SK-N-SH (cell line): ENCODE measurements around the gene FRMD3. TPM values are rescaled to one million over a fixed set of nuclear protein-coding genes. Genes with fewer than 3 reads are reported as not detected.

Experiments
- CTCF ChIA-PET: fragments of 300-600, 350-600 bp; formaldehyde crosslinking; extraction: SDS; loops from one replicate; lab custom pipeline; 2021; lab: Yijun Ruan, JAX
- POLR2A ChIA-PET: fragments of 350-600 bp; sonication (Branson Sonifier 250); formaldehyde crosslinking; extraction: SDS; loops from one replicate; lab custom pipeline; 2020; ENCODE audit warnings: antibody characterized with exemption, inconsistent platforms; lab: Yijun Ruan, JAX
- DNase-seq: peaks from one replicate; pipeline ENCODE4 v3.0.0; 2012
- H2AFZ ChIP-seq: fragments of 200-600 bp; sonication (generic); 2 replicates; pipeline ENCODE4 v1.8.1; 2016; ENCODE audit warnings: antibody characterized with exemption, mild to moderate bottlenecking, low read depth
- H3F3A ChIP-seq: fragments of 200-600 bp; sonication (generic); replicated peaks from 2 replicates; pipeline ENCODE3; 2016; ENCODE audit warnings: antibody characterized with exemption, mild to moderate bottlenecking; ENCODE audit not compliant: insufficient read depth
- H3K27ac ChIP-seq, 2 experiments: fragments of 200-500 bp in 1 of 2; fragments of 200-600 bp in 1 of 2; sonication (Bioruptor generic) in 1 of 2; sonication (generic), shearing (Covaris generic) in 1 of 2; 2 replicates each; pipeline versions ENCODE4 v1.5.1 to v1.6.1; 2014 to 2016; ENCODE audit warnings: low read depth in 2 of 2, inconsistent platforms in 1 of 2, low read length in 1 of 2, mild to moderate bottlenecking in 1 of 2, mixed read lengths in 1 of 2
- H3K27me3 ChIP-seq: fragments of 200-600 bp; sonication (generic), shearing (Covaris generic); 2 replicates; pipeline ENCODE4 v1.6.1; 2016; ENCODE audit warnings: mixed run types; ENCODE audit not compliant: insufficient read depth
- H3K36me3 ChIP-seq, 2 experiments: fragments of 200-500 bp in 1 of 2; fragments of 200-600 bp in 1 of 2; sonication (Bioruptor generic) in 1 of 2; sonication (generic) in 1 of 2; replicated peaks in 1 of 2; 2 replicates each; pipeline versions ENCODE3 to v1.5.1; 2014 to 2016; ENCODE audit warnings: low read length in 1 of 2, mild to moderate bottlenecking in 1 of 2; ENCODE audit not compliant: insufficient read depth in 2 of 2, control insufficient read depth in 1 of 2
- H3K4me1 ChIP-seq, 2 experiments: fragments of 200-500 bp in 1 of 2; fragments of 200-600 bp in 1 of 2; sonication (Bioruptor generic) in 1 of 2; sonication (generic), shearing (Covaris generic) in 1 of 2; 2 replicates each; pipeline versions ENCODE4 v1.5.1 to v1.6.1; 2014 to 2016; ENCODE audit warnings: low read depth in 1 of 2, low read length in 1 of 2, mixed run types in 1 of 2; ENCODE audit not compliant: insufficient read depth in 2 of 2, control insufficient read depth in 1 of 2
- H3K4me2 ChIP-seq: fragments of 200-600 bp; sonication (generic), shearing (Covaris generic); 2 replicates; pipeline ENCODE4 v1.6.1; 2017; ENCODE audit warnings: mixed run types
- H3K4me3 ChIP-seq, 2 experiments: fragments of 200-500 bp in 1 of 2; fragments of 200-600 bp in 1 of 2; sonication (Bioruptor generic) in 1 of 2; sonication (generic), shearing (Covaris generic) in 1 of 2; 2 replicates each; pipeline versions ENCODE4 v1.5.1 to v1.8.1; 2014 to 2016; ENCODE audit warnings: low read depth in 2 of 2, inconsistent platforms in 1 of 2, low read length in 1 of 2, mild to moderate bottlenecking in 1 of 2, mixed read lengths in 1 of 2, moderate library complexity in 1 of 2
- H3K79me2 ChIP-seq: fragments of 200-600 bp; sonication (generic); 2 replicates; pipeline ENCODE4 v1.8.1; 2017; ENCODE audit warnings: mild to moderate bottlenecking; ENCODE audit not compliant: insufficient read depth
- H3K9ac ChIP-seq: fragments of 200-600 bp; sonication (generic); 2 replicates; pipeline ENCODE4 v1.6.1; 2017; ENCODE audit warnings: mixed run types
- H3K9me2 ChIP-seq: fragments of 200-600 bp; sonication (generic); 2 replicates; pipeline ENCODE4 v1.6.1; 2017; ENCODE audit warnings: mixed run types
- H3K9me3 ChIP-seq: fragments of 200-600 bp; sonication (generic); 2 replicates; pipeline ENCODE4 v1.6.1; 2017; ENCODE audit warnings: mixed run types, mild to moderate bottlenecking, moderate library complexity
- H4K20me1 ChIP-seq: fragments of 200-600 bp; sonication (generic); 2 replicates; pipeline ENCODE4 v1.6.1; 2017; ENCODE audit warnings: mild to moderate bottlenecking, mixed run types; ENCODE audit not compliant: insufficient read depth
- CTCF ChIP-seq: fragments of 200-600 bp; sonication (generic); IDR thresholded peaks from 2 replicates; pipeline ENCODE4 v1.6.1; 2017; ENCODE audit warnings: antibody characterized with exemption, mild to moderate bottlenecking, moderate library complexity
- FOSL2 ChIP-seq: IDR thresholded peaks from 2 replicates; pipeline ENCODE4 v1.4.0; 2012; ENCODE audit warnings: low read depth, mild to moderate bottlenecking, moderate library complexity, borderline replicate concordance
- FOXM1 ChIP-seq: IDR thresholded peaks from 2 replicates; pipeline ENCODE4 v1.4.0; 2012; ENCODE audit warnings: low read depth, mild to moderate bottlenecking
- MXI1 ChIP-seq: IDR thresholded peaks from 2 replicates; pipeline ENCODE4 v1.6.1; 2012; ENCODE audit warnings: mild to moderate bottlenecking, low read depth, low read length, improper control_type of control experiment
- NFIC ChIP-seq: IDR thresholded peaks from 2 replicates; pipeline ENCODE4 v1.4.0; 2012; ENCODE audit warnings: borderline replicate concordance
- PBX3 ChIP-seq: IDR thresholded peaks from 2 replicates; pipeline ENCODE4; 2012
- RAD21 ChIP-seq: IDR thresholded peaks from 2 replicates; pipeline ENCODE4 v1.6.1; 2012; ENCODE audit warnings: mild to moderate bottlenecking, low read length
- RCOR1 ChIP-seq: fragments of 150-350 bp; IDR thresholded peaks from 2 replicates; pipeline ENCODE4 v1.6.1; 2017; ENCODE audit warnings: antibody characterized with exemption, low read length
- REST ChIP-seq: IDR thresholded peaks from 2 replicates; pipeline ENCODE4 v1.6.1; 2012; ENCODE audit warnings: mild to moderate bottlenecking, low read depth, low read length, moderate library complexity
- RXRA ChIP-seq: IDR thresholded peaks from 2 replicates; pipeline ENCODE4 v1.4.0; 2012; ENCODE audit warnings: low read depth, mild to moderate bottlenecking, borderline replicate concordance
- SIN3A ChIP-seq: IDR thresholded peaks from 2 replicates; pipeline ENCODE4 v1.6.1; 2012; ENCODE audit warnings: low read depth, mild to moderate bottlenecking, low read length, moderate library complexity, borderline replicate concordance
- TEAD4 ChIP-seq: IDR thresholded peaks from 2 replicates; pipeline ENCODE4 v1.4.0; 2012; ENCODE audit warnings: mild to moderate bottlenecking, borderline replicate concordance; ENCODE audit not compliant: insufficient read depth
- YY1 ChIP-seq: IDR thresholded peaks from 2 replicates; pipeline ENCODE4 v1.4.0; 2012; ENCODE audit warnings: low read depth, mild to moderate bottlenecking
- WGBS: methylation state at CpG from one replicate; pipeline ENCODE4 v1.1.6; 2017; ENCODE audit warnings: low lambda C conversion rate; 5-methylcytosine and 5-hydroxymethylcytosine counted together
- polyA plus RNA-seq, 3 experiments: library from polyadenylated mRNA; depleted of rRNA; stranded (reverse); fragments of >200 nt; gene quantifications; 2 replicates each; pipeline ENCODE4 v1.2.3, GENCODE V29; 2012
- TF ChIP-seq, protein P1 (sequence below): IDR thresholded peaks from 2 replicates; pipeline ENCODE4 v1.4.0; 2012; ENCODE audit warnings: low read depth, borderline replicate concordance
- TF ChIP-seq, protein P2 (sequence below): fragments of 150-350 bp; IDR thresholded peaks from 2 replicates; pipeline ENCODE4 v1.6.1; 2016; ENCODE audit warnings: mild to moderate bottlenecking, low read depth, low read length

FRMD3 gene
- polyA plus RNA-seq, 1 of the 3 experiments (the other 2 are of a cell fraction): 0.89 TPM

GRCh38 chr9:83477120-83477519, 61.1 kb downstream of the FRMD3 start:
- no peaks in the 10 kb centered on the region for H4K20me1 ChIP-seq
- 71% methylated on average over 3 of the region's 3 CpGs for WGBS
- no peak overlapping the region for H3K4me3 ChIP-seq
- no peak overlapping the region for H2AFZ ChIP-seq
- no peak for DNase-seq
- H3K36me3 ChIP-seq: peaks cover 0 to 9% of the 10 kb centered on the region in 2 experiments
- peak overlapping the region in 1 of 2 experiments; percentile 35; a peak in 1 of 4 replicates for H3K27ac ChIP-seq
- no peaks in the 10 kb centered on the region for H3K27me3 ChIP-seq
- H3K4me2 ChIP-seq: no peak overlapping the region
- TF ChIP-seq REST: no peak
- H3K9ac ChIP-seq: no peak overlapping the region
- ChIA-PET CTCF (interaction anchor here (1.2 kb wide), 1 partner anchor 22 kb away, joined by 4 read pairs; no protein-coding TSS in a partner anchor), POLR2A (no interaction called here)
- H3F3A ChIP-seq: peaks cover 5% of the 10 kb centered on the region
- peaks cover 0 to 9% of the 10 kb centered on the region in 2 experiments; a peak in 2 of 4 replicates for H3K4me1 ChIP-seq
- H3K9me3 ChIP-seq: no peaks in the 10 kb centered on the region
- peaks cover 45% of the 10 kb centered on the region for H3K79me2 ChIP-seq
- no peaks in the 10 kb centered on the region for H3K9me2 ChIP-seq

DNA sequence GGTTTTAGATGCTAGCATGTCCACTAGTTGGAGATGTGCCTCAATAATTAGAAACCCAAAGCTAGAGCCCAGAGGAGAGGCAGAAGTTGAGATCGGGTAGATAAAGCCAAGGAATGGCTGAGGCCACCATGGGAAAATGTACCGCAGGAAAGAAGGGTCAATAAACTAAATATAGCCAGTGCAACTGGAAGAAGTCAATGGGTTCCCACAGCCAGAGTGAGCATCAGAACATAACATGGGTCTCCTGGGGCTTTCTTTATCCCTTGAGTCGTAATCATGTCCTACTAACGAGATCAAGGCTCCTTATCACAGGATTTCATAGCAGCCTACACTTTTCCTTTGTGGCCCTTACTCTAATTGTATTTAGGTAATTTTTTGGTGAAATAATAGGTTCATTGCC, 61.7 kb downstream of the FRMD3 start:
- Histone ChIP-seq H3K79me2 (peaks cover 45% of the 10 kb centered on the region), H3K4me3 (no peak overlapping the region), H2AFZ (no peak overlapping the region), H3K9me2 (no peaks in the 10 kb centered on the region), H3K27ac (no peak overlapping the region), H3K4me2 (no peak overlapping the region), H3K27me3 (no peaks in the 10 kb centered on the region), H4K20me1 (no peaks in the 10 kb centered on the region), H3K9ac (no peak overlapping the region), H3K36me3 (peaks cover 0 to 9% of the 10 kb centered on the region in 2 experiments), H3K9me3 (no peaks in the 10 kb centered on the region), H3K4me1 (peaks cover 0 to 11% of the 10 kb centered on the region in 2 experiments; a peak in 2 of 4 replicates), H3F3A (peaks cover 11% of the 10 kb centered on the region)
- DNase-seq: no peak
- CTCF ChIA-PET: no interaction called here
- 92% methylated on average over 4 of the region's 4 CpGs for WGBS
- POLR2A ChIA-PET: no interaction called here
- TF ChIP-seq TEAD4 (no peak), FOXM1 (no peak), FOSL2 (no peak), RCOR1 (no peak), CTCF (no peak), YY1 (no peak), NFIC (no peak), SIN3A (no peak), RAD21 (no peak), PBX3 (no peak), MXI1 (no peak), RXRA (no peak)
- TF ChIP-seq, protein P1, sequence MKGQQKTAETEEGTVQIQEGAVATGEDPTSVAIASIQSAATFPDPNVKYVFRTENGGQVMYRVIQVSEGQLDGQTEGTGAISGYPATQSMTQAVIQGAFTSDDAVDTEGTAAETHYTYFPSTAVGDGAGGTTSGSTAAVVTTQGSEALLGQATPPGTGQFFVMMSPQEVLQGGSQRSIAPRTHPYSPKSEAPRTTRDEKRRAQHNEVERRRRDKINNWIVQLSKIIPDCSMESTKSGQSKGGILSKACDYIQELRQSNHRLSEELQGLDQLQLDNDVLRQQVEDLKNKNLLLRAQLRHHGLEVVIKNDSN: no peak
- TF ChIP-seq, protein P2, sequence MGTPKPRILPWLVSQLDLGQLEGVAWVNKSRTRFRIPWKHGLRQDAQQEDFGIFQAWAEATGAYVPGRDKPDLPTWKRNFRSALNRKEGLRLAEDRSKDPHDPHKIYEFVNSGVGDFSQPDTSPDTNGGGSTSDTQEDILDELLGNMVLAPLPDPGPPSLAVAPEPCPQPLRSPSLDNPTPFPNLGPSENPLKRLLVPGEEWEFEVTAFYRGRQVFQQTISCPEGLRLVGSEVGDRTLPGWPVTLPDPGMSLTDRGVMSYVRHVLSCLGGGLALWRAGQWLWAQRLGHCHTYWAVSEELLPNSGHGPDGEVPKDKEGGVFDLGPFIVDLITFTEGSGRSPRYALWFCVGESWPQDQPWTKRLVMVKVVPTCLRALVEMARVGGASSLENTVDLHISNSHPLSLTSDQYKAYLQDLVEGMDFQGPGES: no peak
